GM18526 (cell line): ENCODE results near the gene LSAMP.

ENCODE experiments used
- POLR2A ChIP-seq: IDR thresholded peaks from 3 replicates; pipeline ENCODE4 v1.6.1; 2011; ENCODE audit not compliant: insufficient read length; ENCODE audit errors: extremely low read depth

Gene LSAMP

GRCh38 chr3:115836944-115837343 lies 608.3 kb downstream of the LSAMP start:
- no peak for TF ChIP-seq POLR2A

- no peak for TF ChIP-seq POLR2A
Observed at GRCh38 chr3:115835946-115836345, 609.3 kb downstream of the LSAMP start.

- no peak for TF ChIP-seq POLR2A
Observed at GRCh38 chr3:115834068-115834467, 611.2 kb downstream of the LSAMP start.

DNA sequence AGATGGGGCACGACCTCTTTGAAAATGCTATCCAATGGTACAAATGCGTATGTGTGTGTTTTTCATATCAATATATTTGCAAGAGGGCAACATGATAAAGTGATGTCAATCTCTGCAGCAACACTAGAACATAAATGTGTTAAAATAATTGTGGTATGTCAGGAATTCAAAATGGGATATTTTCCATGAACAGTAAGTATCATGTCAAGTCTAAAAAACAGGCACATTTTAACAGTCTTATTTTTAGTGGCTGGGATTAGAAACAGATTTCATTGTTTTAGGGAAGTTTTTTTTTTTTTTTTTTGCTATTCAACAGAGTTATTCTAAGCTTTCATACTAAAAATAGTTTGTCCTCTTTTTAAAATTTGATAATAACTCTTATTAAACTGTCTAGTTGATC lies 612.2 kb downstream of the LSAMP start:
- TF ChIP-seq POLR2A: no peak

GRCh38 chr3:115832265-115832664 lies 613.0 kb downstream of the LSAMP start:
- TF ChIP-seq POLR2A: no peak

- no peak for TF ChIP-seq POLR2A
Observed at GRCh38 chr3:115831864-115832263, 613.4 kb downstream of the LSAMP start.

DNA sequence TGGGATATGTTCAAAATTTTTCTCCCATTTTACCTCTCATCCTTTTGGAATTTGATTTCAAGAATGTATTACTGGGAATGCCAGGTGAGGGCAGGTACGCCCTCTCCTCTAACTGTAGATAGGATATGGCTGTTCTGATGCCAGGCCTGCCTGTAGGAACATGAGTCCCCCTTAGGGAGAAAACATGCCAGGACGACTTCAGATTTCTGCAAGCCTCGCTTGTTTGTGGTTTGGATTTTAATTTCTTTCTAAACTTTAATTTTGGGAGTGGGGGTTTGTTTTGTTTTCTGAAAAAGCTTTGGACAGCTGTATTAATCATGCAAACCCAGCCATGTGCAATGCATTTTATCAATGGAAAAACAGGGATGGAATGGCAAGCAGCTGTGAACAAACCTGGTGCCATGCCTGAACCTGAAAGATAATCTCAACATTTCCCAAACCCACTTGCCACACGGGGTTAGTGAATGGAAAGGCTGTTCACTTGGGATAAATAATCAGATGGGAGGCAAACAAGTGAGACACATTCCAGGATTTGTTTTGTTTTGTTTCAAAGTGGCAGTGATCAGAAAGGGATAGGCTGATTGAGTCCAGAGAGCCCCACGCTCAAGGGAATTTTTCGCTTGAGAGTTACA lies 614.4 kb downstream of the LSAMP start:
- TF ChIP-seq POLR2A: no peak

GRCh38 chr3:115828401-115828800 lies 616.9 kb downstream of the LSAMP start:
- no peak for TF ChIP-seq POLR2A

DNA sequence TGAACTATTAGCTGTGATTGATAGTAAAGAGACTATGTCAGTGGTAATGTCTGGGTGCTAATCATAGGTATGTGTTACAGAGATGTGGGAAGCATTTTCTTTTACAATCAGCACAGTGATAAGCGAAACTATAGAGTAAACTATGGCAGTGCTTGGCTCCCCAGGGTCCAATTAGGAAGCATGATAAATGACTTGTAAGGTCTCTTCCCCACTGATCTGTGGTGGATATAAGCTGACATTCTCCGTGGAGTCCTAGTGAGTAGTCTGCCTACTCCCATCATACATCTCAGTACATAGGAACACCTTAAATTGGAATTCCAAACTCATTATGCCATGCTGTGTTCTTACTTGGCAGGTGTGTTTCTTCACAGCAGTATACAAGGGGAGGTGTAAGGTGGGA lies 617.8 kb downstream of the LSAMP start:
- no peak for TF ChIP-seq POLR2A

DNA sequence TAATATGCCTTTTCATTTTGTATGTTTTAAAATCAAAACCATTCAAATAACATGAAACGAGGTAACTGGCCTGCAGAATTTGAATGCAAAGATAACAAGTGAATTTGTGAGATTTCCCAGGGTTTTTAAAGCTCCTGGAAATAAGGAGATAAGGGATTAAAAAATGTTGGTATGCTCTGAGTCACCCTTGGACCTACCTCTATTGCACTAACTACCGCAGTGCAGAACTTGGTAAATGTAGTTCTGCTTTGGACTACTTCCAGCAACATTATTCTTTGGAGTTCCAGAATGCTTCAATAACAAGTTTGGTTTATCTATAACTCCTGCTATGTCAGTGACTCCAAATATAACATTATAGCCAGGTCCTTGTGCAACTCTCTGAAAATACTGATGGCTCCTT lies 620.2 kb downstream of the LSAMP start:
- no peak for TF ChIP-seq POLR2A

GRCh38 chr3:115823083-115823482 lies 622.2 kb downstream of the LSAMP start:
- no peak for TF ChIP-seq POLR2A

GRCh38 chr3:115822579-115822978 lies 622.7 kb downstream of the LSAMP start:
- TF ChIP-seq POLR2A: no peak

- TF ChIP-seq POLR2A: no peak
Observed at GRCh38 chr3:115819785-115820384, 625.4 kb downstream of the LSAMP start.

- no peak for TF ChIP-seq POLR2A
Observed at GRCh38 chr3:115814778-115815380, 630.4 kb downstream of the LSAMP start.

DNA sequence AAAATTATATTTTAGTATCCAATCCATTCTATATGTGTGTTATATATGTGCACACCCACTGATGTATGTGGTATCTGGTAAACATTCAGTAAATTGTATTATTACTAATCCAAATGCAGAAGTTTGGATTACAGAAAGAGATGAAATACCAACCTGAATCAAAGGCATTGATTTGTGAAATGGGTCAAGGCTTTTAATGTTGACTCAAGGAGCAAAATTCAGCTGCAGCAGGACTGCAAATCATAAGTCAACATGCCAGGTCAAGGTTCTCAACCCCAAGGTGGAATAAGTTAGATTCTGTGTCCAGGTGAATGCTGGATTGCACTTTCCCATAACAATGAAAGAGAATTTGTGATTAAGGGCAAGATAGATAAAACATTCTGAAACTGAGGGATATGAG lies 631.3 kb downstream of the LSAMP start:
- TF ChIP-seq POLR2A: no peak

- TF ChIP-seq POLR2A: no peak
Observed at GRCh38 chr3:115808816-115809215, 636.5 kb downstream of the LSAMP start.

GRCh38 chr3:115808244-115808643 lies 637.0 kb downstream of the LSAMP start:
- no peak for TF ChIP-seq POLR2A
